Suppressor macrophage treated with lipopolysaccharide for 1 hour (primary cell): ENCODE results near the gene IQSEC1.

Experiments used
- DNase-seq, 3 donors: peaks; one replicate each; pipeline ENCODE4 v3.0.0-alpha.2; 2020 to 2022

Gene IQSEC1

DNA sequence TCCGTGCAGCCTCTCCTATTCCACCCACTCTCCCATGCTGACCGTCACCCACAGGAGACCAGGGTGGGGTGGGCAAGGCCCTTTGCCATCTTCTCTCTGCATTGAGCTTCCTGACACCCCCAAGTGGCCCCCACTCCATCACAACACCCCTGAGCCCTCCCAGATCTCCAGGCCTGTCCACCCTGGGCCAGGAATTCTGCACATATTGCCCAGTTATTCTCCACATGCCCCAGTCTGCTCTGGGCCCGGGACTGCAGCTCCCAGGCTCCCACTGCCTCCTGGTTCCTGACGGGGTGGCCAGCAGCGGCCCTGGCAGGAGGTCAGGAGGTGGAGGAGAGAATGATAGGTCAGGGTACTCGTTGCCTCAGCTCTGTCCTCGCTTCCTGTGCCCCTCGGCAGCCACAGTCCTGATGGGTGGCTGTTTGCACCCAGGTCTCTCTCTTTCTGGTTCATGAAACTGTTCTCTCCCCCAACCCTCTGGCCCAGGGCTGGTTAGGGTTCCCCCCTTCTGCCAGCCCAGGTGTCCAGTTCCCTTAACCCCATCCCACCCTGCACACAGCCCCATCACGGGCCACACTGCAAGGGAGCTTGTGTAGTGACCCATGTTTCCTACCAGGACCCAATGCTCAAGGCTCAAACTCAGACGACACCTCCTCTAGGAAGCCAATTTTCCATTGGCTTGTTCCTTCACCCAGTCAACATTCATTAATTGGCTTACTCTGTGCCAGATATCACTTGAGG is 47.3 kb downstream of the IQSEC1 start:
- DNase-seq = no peak

- DNase-seq = peak; percentile 93 to 95 (median 95)
These were observed 48.1 kb downstream of the IQSEC1 start for GRCh38 chr3:13025090-13025489.

DNA sequence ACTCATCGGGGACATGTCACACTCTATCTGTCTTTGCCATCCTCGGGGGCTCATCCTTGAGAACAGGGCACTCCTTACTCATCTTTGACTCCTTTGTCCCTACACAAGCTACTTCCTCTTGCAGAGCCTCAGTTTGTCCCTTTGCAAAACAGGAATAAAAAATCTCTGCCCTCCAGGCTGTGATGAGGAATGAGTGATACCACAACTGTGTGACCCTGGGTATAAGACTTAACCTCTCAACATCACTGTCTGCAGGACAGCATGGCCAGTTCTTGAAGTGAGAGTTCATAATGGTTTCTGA is 48.5 kb downstream of the IQSEC1 start:
- DNase-seq = peak in 2 of 3 donors; percentile 25 to 51

DNA sequence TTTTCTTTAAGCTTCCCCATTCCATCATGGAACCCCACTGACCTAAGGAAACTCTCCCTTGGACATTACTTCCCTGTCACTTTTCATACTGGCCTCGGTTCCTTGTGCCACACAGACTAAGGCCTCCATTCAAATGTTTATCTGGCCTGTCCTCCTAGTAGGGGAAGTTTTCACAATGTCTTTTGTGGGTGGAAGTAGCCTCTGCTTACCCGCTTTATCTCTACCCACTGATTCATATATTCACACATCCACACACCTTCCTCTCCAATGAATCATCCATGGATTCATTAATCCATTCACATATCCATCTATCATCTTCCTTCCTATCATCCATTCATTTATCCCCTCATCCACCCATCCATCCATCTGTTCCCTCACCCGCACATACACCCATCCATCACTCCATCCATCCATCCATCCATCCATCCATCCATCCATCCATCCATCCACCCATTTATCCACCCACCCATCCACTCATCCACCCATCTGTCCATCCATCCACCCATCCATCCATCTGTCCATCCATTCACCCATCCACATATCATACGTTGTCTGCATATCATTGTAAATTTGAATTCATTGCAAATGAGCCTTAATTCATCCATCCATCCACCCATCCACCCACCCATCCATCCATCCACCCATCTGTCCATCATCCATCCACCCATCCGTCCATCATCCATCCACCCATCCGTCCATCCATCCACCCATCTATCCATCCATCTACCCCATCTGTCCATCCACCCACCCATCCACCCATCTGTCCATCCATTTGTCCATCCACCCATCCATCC is 49.1 kb downstream of the IQSEC1 start:
- DNase-seq = no peak

GRCh38 chr3:13023235-13023970 is 49.8 kb downstream of the IQSEC1 start:
- DNase-seq = peak in 1 of 3 donors; percentile 24

DNA sequence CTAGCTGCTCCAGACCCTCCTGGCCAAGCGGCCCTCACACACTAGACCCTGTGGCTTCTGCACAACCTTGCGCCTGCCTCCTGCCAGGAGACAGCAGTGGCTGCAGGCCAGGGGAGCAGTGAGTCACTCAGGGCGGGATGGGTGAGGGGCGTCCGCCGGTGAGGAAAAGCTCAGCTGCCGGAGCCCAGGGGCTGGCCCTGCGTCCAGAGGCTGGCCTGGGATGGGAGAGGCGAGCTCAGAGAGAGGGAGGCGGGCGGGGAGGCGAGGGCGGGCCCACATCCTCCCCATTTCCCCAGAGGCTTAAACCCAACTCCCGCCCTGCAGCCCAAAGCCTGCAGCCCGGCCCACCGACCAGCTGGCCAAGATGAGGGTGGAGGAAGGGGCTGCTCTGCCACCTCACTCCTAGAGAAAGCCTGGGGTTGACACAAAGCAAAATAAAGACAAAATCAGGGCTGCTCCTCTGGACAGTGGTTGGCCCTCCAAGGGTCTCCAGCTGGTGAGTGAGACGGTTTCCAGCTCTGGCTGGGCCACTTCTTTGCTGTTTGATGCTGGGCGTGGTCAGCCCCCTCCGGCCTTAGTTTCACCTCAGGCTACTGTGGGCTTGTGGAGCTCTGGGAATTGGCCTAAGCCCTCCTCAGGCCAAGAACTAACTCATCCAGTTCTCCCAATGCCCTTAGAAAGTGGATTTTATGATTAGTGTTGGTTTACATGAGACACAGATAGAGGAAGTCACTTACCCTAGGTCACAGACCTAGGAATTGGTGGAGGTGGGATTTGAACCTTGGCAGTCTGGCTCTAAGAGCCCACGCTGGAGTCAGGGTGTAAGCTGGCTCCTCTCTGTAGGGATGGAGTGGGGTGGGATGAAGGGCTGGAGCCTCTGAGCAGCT is 50.6 kb downstream of the IQSEC1 start:
- DNase-seq = no peak

DNA sequence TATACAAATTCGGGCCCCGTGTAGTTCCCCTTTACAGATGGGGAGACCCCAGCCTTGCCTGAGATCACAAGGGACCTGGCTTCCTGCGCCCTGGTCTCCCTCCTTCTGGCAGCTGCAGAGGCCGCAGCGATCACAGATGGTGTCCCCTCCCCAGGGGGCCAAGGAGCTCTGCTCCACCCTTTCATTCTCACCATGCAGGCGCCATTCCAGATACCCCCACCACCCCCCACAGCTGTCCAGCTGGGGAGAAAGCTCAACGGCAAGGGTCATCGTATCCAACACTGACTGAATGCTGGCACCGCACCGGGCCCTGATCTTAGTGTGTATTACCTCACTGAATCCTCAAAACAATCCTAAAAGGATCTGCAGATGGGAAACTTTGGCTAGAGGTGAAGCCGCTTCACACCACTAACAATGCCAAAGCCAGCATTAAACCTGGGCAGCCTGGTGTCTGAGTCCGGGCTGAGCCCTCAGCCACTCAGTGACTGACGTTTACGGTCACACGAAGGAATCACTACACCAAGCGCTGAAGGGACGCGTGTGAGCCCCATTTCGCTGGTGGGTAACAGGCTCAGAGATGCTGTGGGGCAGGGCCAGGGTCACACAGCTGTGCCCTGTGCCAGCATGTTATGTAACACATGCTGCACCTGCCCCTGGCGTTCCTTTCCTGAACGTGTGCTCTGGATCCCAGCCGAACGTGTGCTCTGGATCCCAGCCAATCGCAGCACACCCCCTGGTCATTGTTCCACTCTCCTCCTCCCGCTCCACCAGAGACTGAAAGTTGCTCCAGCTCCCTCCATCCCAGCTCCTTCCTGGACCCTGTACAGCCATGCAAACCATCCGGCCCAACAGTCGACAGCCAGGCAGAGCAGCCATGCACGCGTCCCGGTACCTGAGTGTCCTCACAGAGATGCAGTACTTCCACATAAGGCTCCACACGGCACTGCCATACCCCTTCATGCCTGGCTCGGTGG is 51.8 kb downstream of the IQSEC1 start:
- DNase-seq = no peak

- no peak for DNase-seq
These were observed 53.0 kb downstream of the IQSEC1 start for GRCh38 chr3:13020159-13020750.

DNA sequence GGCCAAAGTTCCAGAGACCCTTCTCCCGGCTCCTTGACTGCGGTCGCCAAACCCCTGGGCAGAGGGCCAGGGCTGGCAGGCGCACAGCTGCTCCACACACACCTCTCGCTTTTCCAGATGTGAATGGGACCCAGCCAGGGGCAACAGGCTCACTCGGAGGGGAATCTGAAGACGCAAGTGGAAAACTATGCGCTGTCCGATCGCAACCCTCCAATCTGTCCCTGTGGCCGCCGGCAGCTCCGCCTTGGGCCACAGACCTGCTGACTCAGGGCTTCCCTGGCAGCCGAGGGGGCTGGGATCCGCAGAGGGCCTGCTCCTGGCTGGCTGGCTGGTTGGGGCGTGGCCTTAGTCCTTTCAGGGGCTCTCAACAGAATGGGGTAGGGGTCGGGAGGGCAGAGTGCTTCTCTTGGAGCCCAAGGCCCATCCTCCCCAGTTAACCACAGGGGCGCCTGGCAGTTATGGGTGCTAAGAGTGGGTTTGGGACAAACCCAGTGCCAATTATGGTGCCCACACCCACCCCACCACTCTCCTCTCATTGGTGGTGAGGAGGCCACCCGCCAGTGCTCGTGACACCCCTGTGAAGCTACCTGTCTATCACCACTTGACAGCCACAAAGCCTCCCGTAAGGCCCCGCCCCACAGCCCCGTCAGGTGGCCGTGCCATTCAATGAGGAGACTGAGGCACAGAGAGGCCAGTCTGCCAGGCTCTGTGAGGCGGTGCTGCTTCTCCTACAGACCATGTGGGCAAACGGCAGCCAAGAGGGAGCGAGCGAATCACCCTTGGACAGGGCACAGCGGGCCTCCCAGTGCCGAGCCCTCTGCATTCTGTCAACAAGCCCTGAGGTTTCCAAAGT is 53.8 kb downstream of the IQSEC1 start:
- DNase-seq = no peak

DNA sequence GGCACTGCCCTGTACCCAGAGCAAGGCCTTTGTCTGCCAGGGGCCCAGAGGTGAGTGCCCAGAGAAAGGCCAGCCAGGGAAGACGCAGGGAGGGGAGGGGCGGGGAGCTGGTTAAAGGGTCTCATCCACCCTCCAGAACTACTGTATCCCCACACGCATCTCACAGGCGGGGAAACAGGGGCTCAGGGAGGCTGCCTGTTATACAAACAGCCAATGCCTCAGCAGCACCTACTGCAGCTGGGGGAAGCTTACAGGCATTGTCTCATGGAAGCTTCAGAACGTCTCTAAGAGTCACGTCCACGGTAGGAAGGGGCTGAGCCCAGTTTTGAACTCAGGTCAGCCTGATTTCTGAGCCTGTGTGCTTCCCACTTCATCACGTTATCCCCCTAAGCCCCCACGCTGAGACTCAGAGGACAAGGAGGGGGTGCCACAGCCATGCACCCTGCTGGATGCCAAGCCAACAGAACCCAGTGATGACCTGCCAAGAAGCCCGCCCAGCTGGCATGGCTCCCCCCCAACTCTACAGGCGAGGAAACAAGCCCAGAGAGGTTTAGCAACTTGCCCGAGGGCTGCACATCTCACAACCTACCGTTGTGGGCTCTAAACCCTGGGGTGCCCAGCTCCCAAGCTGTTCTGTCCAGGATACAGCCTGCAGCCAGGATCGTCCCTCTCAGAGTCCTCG is 54.5 kb downstream of the IQSEC1 start:
- no peak for DNase-seq

DNA sequence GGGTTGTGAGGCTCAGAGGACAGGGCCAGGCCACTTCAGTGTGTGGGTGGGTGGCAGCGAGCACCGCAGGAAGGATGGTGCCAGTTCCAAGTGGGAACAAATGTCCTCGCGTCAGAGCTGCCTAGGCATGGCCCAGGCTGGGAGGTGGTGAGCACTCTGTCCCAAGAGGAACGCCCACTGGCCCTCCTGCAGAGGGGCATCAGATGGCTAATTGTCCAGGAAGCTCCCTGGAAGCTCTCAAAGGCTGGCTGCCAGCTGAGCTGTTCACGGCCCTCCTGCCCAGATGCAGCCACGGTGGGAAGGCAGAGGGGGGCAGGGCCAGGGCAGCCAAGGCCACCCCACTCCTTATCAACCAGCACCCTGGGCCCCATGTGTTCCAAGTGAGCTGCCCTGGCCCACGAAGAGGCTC is 55.2 kb downstream of the IQSEC1 start:
- peak in 1 of 3 donors; percentile 32 for DNase-seq

DNA sequence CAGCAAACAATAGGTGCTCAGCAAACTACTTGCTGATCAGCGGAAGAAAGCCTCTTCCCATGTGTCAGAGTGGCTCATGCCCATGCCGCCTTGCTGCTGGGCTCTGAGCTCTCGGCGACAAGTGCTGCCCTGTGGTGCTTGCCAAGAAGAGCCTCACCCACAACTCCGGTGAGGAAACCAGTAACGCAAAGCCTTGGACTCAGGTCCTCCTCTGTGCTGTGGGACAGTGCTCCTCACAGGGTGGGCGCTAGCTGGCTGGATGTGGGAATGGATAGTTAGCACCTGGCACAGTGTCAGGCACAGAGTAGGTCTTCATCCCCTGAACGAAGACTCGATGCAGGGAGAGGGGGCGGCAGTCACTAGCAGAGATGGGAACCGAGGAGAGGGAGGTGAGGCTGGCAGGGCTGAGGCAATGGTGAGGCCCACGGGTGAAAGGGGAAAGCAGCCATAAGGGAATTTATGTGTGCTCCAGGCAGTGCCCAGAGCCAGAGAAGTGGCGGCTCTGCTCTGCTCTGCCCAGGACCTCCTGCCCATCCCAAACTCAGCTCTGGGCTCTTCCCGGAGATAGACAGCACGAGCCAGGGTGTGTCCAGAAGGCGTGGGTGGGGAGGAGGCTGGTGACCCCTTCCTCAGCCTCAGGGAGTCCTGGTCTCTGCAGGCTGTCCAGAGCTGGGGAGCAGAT is 55.7 kb downstream of the IQSEC1 start:
- no peak for DNase-seq

DNA sequence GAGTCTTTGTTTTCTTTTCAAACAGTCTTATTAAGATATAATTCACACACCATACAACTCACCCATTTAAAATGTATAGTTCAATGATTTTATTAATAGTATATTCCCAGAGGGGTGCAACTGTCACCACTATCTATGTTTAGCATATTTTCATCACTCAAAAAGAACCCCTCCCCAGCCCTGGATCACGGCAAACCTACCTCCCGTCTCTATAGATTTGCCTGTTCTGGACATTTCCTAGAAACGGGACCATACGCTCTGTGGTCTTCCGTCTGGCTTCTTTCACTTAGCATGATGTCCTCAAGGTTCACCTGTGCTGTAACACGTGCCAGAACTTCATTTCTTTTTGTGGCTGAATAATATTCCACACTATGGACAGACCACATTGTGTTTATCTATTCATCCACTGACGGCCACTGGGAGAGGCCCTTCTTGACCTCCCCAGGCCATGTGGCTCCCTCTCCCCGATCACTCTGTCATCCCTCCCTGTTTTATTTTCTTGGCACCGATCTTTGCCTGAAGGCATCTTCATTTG is 56.4 kb downstream of the IQSEC1 start:
- no peak for DNase-seq

- peak; percentile 76 to 85 (median 80) for DNase-seq
These were observed 57.0 kb downstream of the IQSEC1 start for GRCh38 chr3:13016083-13016720.

GRCh38 chr3:13015286-13016082 is 57.7 kb downstream of the IQSEC1 start:
- peak; percentile 67 to 83 (median 78) for DNase-seq

DNA sequence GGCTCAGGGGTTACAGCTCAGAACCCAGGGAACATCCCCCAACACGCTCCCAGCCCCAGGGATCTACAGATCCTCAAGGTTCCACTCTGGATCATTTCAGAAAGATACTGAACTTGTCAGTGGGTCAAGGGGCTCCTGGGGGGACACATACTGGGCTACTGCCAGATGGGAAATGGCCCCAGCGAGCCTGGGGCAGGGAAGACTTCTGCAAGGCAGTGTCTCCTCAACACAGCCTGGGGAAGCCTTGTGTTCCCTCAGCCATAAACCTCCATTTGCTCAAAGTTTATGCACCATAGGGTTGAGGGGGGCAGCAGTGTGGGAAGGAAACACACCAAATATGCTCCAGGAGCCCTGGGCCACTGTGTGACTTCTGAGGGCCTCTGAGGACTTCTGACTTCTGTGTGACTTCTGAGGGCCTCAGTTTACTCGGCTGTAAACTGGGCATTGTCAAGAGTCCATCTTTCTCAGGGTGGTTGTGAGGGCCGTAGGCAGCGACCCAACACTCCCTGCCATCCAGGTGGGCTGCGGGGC is 58.4 kb downstream of the IQSEC1 start:
- DNase-seq = peak in 2 of 3 donors; percentile 35 to 36
